ENCODE data around the gene IGFBP2. TPM values are rescaled to one million over a fixed set of nuclear protein-coding genes. Genes with fewer than 3 reads are reported as not detected.

Gene IGFBP2
- total and polyA plus RNA-seq, 2 experiments from 2014 or later = 177 to 364 TPM

GRCh38 chr2:216694826-216695217, 61.6 kb downstream of the IGFBP2 start:
- Mint-ChIP-seq H3K4me3 (peak overlapping the region; percentile 84), H3K27me3 (ENCODE audit: insufficient read depth, low read depth, poor library complexity) (peaks cover 31% of the 10 kb centered on the region), H3K4me1 (peaks cover 31% of the 10 kb centered on the region), H3K27ac (no peak overlapping the region), H3K9me3 (no peaks in the 10 kb centered on the region), H3K36me3 (ENCODE audit: low read depth) (no peaks in the 10 kb centered on the region)
- H3K79me2 ChIP-seq (replicated peaks; ENCODE audit: insufficient read depth) = no peaks in the 10 kb centered on the region
- H3K4me1 ChIP-seq (ENCODE audit: insufficient read depth) = peaks cover 22% of the 10 kb centered on the region
- H3F3A ChIP-seq (replicated peaks; ENCODE audit: low read depth) = 0 out of 2 replicates have a peak, but pooled peaks cover 4% of the 10 kb centered on the region
- peak; percentile 39 for DNase-seq (ENCODE audit: low spot score)
- TF ChIP-seq EZH2 (IDR thresholded peaks at IDR 0.05; ENCODE audit: low read depth, unreplicated experiment) (no peak), ZNF114 (CRISPR knock-in tag; IDR thresholded peaks at IDR 0.05) (no peak), JUNB (IDR thresholded peaks at IDR 0.05; ENCODE audit: unreplicated experiment) (no peak), ZNF331 (CRISPR knock-in tag; IDR thresholded peaks at IDR 0.05; ENCODE audit: low read depth) (no peak), EZH2phosphoT487 (IDR thresholded peaks at IDR 0.05; ENCODE audit: unreplicated experiment) (no peak), POLR2AphosphoS5 (IDR thresholded peaks at IDR 0.05; ENCODE audit: low read depth) (no peak), STAT1 (IDR thresholded peaks at IDR 0.05; ENCODE audit: unreplicated experiment) (no peak), REST (IDR thresholded peaks at IDR 0.05; ENCODE audit: unreplicated experiment) (no peak), ZNF462 (CRISPR knock-in tag; IDR thresholded peaks at IDR 0.05) (no peak), CREB1 (CRISPR knock-in tag; IDR thresholded peaks at IDR 0.05; ENCODE audit: low read depth) (no peak)
- TF ChIP-seq, protein P1, sequence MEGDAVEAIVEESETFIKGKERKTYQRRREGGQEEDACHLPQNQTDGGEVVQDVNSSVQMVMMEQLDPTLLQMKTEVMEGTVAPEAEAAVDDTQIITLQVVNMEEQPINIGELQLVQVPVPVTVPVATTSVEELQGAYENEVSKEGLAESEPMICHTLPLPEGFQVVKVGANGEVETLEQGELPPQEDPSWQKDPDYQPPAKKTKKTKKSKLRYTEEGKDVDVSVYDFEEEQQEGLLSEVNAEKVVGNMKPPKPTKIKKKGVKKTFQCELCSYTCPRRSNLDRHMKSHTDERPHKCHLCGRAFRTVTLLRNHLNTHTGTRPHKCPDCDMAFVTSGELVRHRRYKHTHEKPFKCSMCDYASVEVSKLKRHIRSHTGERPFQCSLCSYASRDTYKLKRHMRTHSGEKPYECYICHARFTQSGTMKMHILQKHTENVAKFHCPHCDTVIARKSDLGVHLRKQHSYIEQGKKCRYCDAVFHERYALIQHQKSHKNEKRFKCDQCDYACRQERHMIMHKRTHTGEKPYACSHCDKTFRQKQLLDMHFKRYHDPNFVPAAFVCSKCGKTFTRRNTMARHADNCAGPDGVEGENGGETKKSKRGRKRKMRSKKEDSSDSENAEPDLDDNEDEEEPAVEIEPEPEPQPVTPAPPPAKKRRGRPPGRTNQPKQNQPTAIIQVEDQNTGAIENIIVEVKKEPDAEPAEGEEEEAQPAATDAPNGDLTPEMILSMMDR (conservative IDR thresholded peaks at IDR 0.05; ENCODE audit: low read depth in 2 of 2) = no peak
- H4K20me1 ChIP-seq (replicated peaks; ENCODE audit: insufficient read depth) = no peaks in the 10 kb centered on the region
- H3K27me3 ChIP-seq (ENCODE audit: insufficient read depth) = peaks cover 44% of the 10 kb centered on the region
- peak overlapping the region; percentile 76 for H2AFZ ChIP-seq
- H3K27ac ChIP-seq (ENCODE audit: low read depth) = no peak overlapping the region
- ATAC-seq = peak; percentile 12
- peak overlapping the region; percentile 98 for H3K4me2 ChIP-seq
- peak overlapping the region; percentile 77 for H3K4me3 ChIP-seq
- H3K36me3 ChIP-seq (ENCODE audit: insufficient read depth) = no peaks in the 10 kb centered on the region
- no peaks in the 10 kb centered on the region for H3K9me2 ChIP-seq (ENCODE audit: insufficient read depth)
